Endothelial cell (in vitro differentiated cells): Measurements from ENCODE around the gene ARMC9. TPM values are rescaled to one million over a fixed set of nuclear protein-coding genes. Genes with fewer than 3 reads are reported as not detected.

ENCODE experiments used
- DNase-seq: peaks from one replicate; pipeline ENCODE4 v3.0.0; 2021; ENCODE audit warnings: low spot score
- H3K27ac Mint-ChIP-seq: one replicate; pipeline ENCODE4 v1.8.0; 2021; ENCODE audit warnings: mixed read lengths, inconsistent platforms; ENCODE audit not compliant: unreplicated experiment
- H3K27me3 Mint-ChIP-seq: one replicate; pipeline ENCODE4 v1.8.0; 2021; ENCODE audit warnings: mild to moderate bottlenecking, moderate library complexity, mixed read lengths, inconsistent platforms; ENCODE audit not compliant: unreplicated experiment
- H3K36me3 Mint-ChIP-seq: one replicate; pipeline ENCODE4 v1.8.0; 2021; ENCODE audit warnings: mild to moderate bottlenecking, low read depth, mixed read lengths, inconsistent platforms; ENCODE audit not compliant: unreplicated experiment
- H3K4me1 Mint-ChIP-seq: one replicate; pipeline ENCODE4 v1.8.0; 2021; ENCODE audit warnings: mild to moderate bottlenecking, mixed read lengths, inconsistent platforms; ENCODE audit not compliant: unreplicated experiment
- H3K4me3 Mint-ChIP-seq: one replicate; pipeline ENCODE4 v1.8.0; 2021; ENCODE audit warnings: mild to moderate bottlenecking, mixed read lengths, inconsistent platforms; ENCODE audit not compliant: unreplicated experiment
- H3K9me3 Mint-ChIP-seq: one replicate; pipeline ENCODE4 v1.8.0; 2021; ENCODE audit warnings: mixed read lengths, inconsistent platforms; ENCODE audit not compliant: unreplicated experiment
- total RNA-seq: library from RNA; stranded (reverse); fragmentation: NEBNext Ultra II Directional; extraction: Animal tissue kit (Norgen Biotek cat#: 25700); gene quantifications from one replicate; pipeline ENCODE4 v1.2.1, GENCODE V29; 2021; ENCODE audit not compliant: unreplicated experiment
- TF ChIP-seq, protein P1 (sequence below): fragments of 200-600 bp; sonication (generic); IDR thresholded peaks from one replicate; pipeline ENCODE4 v1.5.0; 2021; ENCODE audit warnings: antibody characterized with exemption; ENCODE audit not compliant: unreplicated experiment

Gene ARMC9
- total RNA-seq, 1 donor from 2014 or later, result 18.3 TPM

DNA sequence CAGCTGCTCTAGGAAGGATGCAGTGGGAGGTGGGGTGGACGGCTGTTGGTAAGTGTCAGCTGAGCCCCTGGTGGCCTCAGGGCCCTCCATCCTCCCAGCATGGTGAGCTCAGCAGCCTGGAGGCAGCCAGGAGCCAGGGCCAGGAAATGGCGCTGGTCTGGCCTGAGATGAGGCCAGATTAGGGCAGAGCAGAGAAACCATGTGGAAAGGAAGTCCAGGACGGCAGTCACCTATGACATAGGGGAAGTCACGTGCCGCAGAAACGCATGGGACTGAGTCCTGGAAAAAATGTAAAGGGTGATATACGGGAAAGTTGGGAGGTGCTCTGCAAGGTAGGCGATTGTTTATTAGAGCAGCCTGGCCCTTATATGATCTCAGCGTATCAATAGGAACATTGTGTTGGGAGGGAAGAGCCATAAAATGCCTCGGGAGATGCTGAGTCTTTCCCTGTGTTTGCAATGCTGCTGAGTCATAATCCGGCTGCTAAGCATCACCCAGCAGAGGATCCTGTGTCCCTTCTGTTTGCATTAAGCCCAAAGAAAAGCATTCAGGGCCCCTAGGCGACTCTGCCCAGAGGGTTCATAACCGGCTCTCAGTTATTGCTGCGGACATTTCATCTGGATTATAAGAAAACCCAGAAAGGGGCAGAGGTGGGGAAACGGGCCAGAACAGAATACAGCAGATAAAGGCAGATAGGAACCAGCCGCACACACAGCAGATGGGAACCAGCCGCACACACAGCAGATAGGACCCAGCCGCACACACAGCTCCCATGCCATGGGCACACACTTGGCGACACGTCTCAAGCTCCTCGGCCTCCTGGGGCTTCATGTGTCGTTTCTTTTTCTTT is 166.8 kb downstream of the ARMC9 start:
- TF ChIP-seq, protein P1, sequence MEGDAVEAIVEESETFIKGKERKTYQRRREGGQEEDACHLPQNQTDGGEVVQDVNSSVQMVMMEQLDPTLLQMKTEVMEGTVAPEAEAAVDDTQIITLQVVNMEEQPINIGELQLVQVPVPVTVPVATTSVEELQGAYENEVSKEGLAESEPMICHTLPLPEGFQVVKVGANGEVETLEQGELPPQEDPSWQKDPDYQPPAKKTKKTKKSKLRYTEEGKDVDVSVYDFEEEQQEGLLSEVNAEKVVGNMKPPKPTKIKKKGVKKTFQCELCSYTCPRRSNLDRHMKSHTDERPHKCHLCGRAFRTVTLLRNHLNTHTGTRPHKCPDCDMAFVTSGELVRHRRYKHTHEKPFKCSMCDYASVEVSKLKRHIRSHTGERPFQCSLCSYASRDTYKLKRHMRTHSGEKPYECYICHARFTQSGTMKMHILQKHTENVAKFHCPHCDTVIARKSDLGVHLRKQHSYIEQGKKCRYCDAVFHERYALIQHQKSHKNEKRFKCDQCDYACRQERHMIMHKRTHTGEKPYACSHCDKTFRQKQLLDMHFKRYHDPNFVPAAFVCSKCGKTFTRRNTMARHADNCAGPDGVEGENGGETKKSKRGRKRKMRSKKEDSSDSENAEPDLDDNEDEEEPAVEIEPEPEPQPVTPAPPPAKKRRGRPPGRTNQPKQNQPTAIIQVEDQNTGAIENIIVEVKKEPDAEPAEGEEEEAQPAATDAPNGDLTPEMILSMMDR, result no peak
- peaks cover 9% of the 10 kb centered on the region for H3K4me1 Mint-ChIP-seq
- no peak overlapping the region for H3K4me3 Mint-ChIP-seq
- DNase-seq, result peak; percentile 34
- H3K27me3 Mint-ChIP-seq, result peaks cover 4% of the 10 kb centered on the region
- H3K27ac Mint-ChIP-seq, result peak overlapping the region; percentile 2
- no peaks in the 10 kb centered on the region for H3K9me3 Mint-ChIP-seq
- no peaks in the 10 kb centered on the region for H3K36me3 Mint-ChIP-seq

DNA sequence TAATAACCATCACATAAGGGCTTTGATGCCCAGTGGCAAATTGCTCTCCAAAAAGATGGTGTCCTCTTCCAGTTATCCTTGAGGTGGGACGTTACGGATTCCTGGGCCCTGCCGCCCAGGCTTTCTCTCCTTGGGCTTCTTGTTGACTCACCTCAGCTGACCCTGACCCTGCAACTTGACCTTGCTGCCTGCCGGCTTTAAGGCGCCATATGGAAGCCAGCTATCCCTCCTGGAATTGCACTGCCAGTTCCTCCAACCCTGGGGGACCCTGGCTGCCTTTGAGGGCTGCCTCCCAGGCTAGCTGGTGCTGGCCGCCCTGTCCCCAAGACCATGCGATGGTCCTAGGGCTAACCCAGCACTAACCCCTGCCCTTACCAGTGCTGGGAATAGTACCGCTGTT is 168.7 kb downstream of the ARMC9 start:
- Mint-ChIP-seq H3K9me3 (no peaks in the 10 kb centered on the region), H3K4me3 (no peak overlapping the region), H3K4me1 (peaks cover 10% of the 10 kb centered on the region), H3K27me3 (peaks cover 2% of the 10 kb centered on the region), H3K27ac (no peak overlapping the region), H3K36me3 (no peaks in the 10 kb centered on the region)
- no peak for DNase-seq
- TF ChIP-seq, protein P1, result no peak

DNA sequence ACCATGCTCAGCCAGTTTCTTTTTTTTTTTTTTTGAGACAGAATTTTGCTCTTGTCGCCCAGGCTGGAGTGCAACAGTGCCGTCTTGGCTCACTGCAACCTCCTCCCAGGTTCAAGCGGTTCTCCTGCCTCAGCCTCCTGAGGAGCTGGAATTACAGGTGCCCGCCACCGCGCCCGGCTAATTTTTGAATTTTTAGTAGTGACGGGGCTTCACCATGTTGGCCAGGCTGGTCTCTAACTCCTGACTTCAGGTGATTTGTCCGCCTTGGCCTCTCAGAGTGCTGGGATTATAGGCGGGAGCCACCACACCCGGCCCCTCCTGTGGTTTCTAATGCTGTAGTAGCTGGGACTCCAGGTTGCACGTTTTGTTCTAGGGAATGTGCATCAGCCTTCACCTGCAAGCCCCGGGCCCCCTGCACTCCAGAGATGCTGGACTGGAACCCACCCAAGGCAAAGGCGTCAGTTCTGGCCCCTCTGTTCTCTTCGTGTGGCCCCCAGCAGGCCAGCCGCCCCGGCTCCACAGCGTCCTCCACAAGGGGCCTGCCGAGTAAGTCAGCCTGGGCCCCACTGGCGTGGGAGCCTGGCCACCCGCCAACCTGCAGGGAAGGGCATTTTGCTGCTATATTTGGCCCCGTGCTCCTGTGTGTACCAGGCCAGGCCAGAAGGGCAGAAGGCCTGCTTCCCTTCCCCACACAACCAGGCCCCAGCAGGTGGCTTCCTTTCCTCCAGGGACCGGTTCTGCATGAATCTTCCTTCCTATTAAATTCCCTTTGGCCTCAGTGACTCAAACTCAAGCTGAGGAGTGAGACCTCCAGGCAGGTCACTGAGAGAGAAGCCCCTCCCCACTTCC is 171.4 kb downstream of the ARMC9 start:
- Mint-ChIP-seq H3K9me3 (no peaks in the 10 kb centered on the region), H3K27me3 (peaks cover 2% of the 10 kb centered on the region), H3K36me3 (no peaks in the 10 kb centered on the region), H3K27ac (no peak overlapping the region), H3K4me1 (peaks cover 7% of the 10 kb centered on the region), H3K4me3 (no peak overlapping the region)
- DNase-seq, result no peak
- TF ChIP-seq, protein P1, result no peak

DNA sequence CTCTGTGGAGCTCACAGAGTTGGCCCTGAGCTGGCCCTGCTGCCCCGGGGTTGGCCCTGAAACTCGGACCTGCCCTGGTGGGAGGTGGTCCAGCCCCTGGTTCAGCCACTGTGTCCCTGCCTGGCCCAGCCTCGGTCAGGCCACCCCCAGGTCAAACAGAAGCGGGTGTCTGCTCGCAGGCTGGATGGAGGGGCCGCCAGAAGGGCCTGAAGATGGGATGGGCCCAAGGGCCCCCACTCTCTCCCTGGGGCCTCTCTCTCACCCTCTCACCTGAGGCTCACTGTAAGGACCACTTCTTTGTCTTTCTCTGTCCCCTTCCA is 172.0 kb downstream of the ARMC9 start:
- no peaks in the 10 kb centered on the region for H3K9me3 Mint-ChIP-seq
- H3K4me3 Mint-ChIP-seq, result no peak overlapping the region
- no peak overlapping the region for H3K27ac Mint-ChIP-seq
- H3K4me1 Mint-ChIP-seq, result peaks cover 2% of the 10 kb centered on the region
- DNase-seq, result no peak
- TF ChIP-seq, protein P1, result no peak
- peaks cover 2% of the 10 kb centered on the region for H3K27me3 Mint-ChIP-seq
- no peaks in the 10 kb centered on the region for H3K36me3 Mint-ChIP-seq
